PFSK-1 (cell line): Measurements from ENCODE around the gene GIPC1.
A peak's percentile ranks its signal among the peaks of the same experiment; 100 is the strongest.

Source experiments
- FOXP2 ChIP-seq: optimal IDR thresholded peaks from 2 replicates; pipeline ENCODE3; 2011; ENCODE audit warnings: borderline replicate concordance, control low read depth, inconsistent platforms; ENCODE audit not compliant: insufficient read depth; ENCODE audit errors: extremely low read length, extremely low read depth
- POLR2AphosphoS5 ChIP-seq: IDR thresholded peaks from 2 replicates; pipeline ENCODE4 v1.6.1; 2012; ENCODE audit warnings: low read depth, mild to moderate bottlenecking, control low read depth, low read length, moderate library complexity
- SIN3A ChIP-seq: IDR thresholded peaks from 2 replicates; pipeline ENCODE4 v1.6.1; 2012; ENCODE audit warnings: mild to moderate bottlenecking, low read length, moderate library complexity, borderline replicate concordance; ENCODE audit not compliant: insufficient read depth
- TAF1 ChIP-seq: IDR thresholded peaks from 2 replicates; pipeline ENCODE4 v1.6.1; 2012; ENCODE audit warnings: low read length, control low read depth, borderline replicate concordance; ENCODE audit not compliant: insufficient read depth
- TF ChIP-seq, protein P1 (sequence below), 2 experiments: IDR thresholded peaks; 2 replicates each; pipeline versions ENCODE4 v1.6.1 to v1.8.0; 2011 to 2012; ENCODE audit warnings: low read depth in 2 of 2, low read length in 2 of 2, control low read depth in 1 of 2, inconsistent platforms in 1 of 2, mild to moderate bottlenecking in 1 of 2, moderate library complexity in 1 of 2; ENCODE audit not compliant: insufficient read depth in 1 of 2

GIPC1 gene

DNA sequence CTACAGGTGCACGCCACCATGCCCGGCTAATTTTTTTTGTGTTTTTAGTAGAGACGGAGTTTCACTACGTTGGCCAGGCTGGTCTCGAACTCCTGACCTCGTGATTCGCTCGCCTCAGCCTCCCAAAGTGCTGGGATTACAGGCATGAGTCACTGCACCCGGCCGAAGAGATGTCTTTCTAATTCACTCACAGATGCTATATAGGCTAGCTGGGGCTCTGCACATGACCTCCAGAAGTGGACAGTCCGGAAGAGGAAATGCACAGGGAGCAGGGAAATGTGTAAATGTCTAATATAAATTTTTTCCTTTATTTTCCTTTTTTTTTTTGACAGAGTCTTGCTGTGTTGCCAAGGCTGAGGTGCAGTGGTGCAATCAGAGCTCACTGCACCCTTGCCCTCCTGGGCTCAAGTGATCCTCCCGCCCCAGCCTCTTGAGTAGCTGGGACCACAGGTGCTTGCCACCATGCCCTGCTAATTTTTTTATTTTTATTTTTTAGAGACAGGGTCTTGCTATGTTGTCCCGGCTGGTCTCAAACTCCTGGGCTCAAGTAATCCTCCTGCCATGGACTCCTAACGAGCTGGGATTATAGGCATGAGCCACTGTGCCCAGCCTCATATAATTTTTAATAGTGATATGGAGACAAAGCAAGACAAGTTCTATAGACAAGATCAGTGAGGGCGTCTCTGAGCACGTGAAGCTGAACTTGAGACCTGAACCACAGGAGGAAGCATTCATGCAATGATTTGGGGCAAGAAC, 8.4 kb downstream of the GIPC1 start:
- TF ChIP-seq SIN3A (no peak), FOXP2 (no peak), TAF1 (no peak)
- TF ChIP-seq, protein P1, sequence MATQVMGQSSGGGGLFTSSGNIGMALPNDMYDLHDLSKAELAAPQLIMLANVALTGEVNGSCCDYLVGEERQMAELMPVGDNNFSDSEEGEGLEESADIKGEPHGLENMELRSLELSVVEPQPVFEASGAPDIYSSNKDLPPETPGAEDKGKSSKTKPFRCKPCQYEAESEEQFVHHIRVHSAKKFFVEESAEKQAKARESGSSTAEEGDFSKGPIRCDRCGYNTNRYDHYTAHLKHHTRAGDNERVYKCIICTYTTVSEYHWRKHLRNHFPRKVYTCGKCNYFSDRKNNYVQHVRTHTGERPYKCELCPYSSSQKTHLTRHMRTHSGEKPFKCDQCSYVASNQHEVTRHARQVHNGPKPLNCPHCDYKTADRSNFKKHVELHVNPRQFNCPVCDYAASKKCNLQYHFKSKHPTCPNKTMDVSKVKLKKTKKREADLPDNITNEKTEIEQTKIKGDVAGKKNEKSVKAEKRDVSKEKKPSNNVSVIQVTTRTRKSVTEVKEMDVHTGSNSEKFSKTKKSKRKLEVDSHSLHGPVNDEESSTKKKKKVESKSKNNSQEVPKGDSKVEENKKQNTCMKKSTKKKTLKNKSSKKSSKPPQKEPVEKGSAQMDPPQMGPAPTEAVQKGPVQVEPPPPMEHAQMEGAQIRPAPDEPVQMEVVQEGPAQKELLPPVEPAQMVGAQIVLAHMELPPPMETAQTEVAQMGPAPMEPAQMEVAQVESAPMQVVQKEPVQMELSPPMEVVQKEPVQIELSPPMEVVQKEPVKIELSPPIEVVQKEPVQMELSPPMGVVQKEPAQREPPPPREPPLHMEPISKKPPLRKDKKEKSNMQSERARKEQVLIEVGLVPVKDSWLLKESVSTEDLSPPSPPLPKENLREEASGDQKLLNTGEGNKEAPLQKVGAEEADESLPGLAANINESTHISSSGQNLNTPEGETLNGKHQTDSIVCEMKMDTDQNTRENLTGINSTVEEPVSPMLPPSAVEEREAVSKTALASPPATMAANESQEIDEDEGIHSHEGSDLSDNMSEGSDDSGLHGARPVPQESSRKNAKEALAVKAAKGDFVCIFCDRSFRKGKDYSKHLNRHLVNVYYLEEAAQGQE (IDR thresholded peaks at IDR 0.05; ENCODE audit: insufficient read depth in 1 of 2, low read depth in 2 of 2, low read length in 2 of 2) = no peak

DNA sequence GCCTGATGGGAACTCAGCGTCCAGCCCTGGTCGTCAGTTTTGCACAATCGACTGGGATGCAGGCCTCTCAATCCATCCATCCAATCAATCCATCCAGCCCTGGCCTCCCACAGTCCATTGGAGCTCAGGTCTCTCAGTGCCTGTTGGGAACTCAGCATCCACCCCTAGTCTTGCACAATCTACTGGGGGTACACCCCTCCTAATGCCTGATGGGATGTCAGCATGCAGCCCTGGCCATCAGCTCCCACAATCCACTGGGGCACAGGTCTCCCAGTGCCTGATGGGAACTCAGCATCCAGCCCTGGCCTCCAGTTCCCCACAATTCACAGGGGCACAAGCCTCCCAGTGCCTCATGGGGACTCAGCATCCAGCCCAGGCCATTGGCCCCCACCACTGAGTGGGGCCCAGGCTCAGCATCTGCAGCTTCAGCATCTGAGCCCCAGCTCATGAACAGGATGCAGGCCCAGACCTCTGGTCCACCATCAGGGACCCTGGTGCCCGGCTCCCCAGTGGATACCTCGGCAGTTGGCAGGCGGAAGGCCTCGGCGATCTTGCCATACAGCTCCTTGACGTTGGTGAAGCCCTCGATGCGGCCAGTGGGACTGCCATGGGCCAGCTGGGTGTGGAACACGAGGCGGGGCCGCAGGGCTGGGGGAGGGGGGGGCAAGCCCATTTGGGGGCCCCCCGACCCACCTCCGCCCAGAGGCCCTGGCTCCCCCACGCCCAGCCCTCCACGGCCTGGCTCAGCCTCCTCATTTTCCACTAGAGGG, 13.6 kb downstream of the GIPC1 start:
- TF ChIP-seq, protein P1 (IDR thresholded peaks at IDR 0.05; ENCODE audit: insufficient read depth in 1 of 2, low read depth in 2 of 2, low read length in 2 of 2) = no peak
- TF ChIP-seq TAF1 = no peak
- TF ChIP-seq FOXP2 = no peak
- no peak for TF ChIP-seq POLR2AphosphoS5
- TF ChIP-seq SIN3A = no peak

DNA sequence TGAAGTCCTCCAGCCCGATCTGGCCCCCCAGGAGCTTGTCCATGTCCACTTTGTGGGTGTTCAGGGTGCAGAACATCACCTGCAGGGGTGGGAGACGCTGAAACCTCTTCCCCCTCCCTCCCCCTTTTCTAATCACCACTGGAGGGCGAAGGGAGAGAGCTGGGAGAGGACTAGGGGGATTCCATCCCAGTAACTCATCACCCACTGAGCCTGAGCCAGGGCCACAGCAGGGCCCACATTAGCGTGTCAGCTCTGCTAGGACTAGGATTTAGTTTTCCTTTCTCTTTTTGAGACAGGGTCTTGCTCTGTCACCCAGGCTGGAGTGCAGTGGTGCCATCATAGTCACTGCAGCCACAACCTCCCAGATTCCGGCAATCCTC, 15.2 kb downstream of the GIPC1 start:
- TF ChIP-seq POLR2AphosphoS5 = no peak
- TF ChIP-seq FOXP2 = no peak
- TF ChIP-seq SIN3A = no peak
- no peak for TF ChIP-seq TAF1
- TF ChIP-seq, protein P1 (IDR thresholded peaks at IDR 0.05; ENCODE audit: insufficient read depth in 1 of 2, low read depth in 2 of 2, low read length in 2 of 2) = no peak

DNA sequence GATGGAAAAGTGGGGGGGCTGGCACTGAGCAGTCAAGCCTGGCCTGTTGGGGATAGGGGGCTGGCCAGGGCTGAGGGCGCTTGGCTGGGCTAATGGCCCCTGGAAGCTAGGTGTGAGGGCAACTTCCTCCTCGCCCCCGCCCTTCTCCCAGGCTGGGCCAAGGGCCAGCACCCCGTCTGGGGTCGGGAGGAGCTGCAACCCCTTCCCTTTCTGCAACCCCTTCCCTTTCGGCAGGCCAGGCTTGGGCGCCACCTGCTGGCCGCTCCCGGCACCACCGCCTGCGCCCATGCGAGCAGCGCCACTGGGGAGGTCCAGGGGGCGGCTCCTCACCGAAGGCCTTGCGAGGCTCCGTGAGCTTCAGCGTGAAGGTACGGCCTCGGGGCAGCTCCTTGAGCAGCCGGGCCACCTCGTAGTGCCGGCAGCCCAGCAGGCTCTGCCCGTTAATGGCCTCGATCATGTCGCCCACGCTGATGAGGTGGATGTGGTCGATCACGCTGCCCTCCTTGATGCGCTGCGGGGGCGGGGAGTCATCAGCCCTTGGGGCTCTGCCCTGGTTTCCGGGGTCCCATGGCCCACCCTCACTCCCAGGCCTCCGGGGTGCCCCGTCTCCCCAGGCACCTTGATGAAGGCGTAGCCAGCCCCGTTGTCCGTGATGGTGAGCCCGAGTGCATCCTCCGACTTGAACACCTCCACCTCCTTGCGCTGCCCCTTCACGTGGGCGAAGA, 15.8 kb downstream of the GIPC1 start:
- no peak for TF ChIP-seq POLR2AphosphoS5
- peak; percentile 30 for TF ChIP-seq FOXP2

DNA sequence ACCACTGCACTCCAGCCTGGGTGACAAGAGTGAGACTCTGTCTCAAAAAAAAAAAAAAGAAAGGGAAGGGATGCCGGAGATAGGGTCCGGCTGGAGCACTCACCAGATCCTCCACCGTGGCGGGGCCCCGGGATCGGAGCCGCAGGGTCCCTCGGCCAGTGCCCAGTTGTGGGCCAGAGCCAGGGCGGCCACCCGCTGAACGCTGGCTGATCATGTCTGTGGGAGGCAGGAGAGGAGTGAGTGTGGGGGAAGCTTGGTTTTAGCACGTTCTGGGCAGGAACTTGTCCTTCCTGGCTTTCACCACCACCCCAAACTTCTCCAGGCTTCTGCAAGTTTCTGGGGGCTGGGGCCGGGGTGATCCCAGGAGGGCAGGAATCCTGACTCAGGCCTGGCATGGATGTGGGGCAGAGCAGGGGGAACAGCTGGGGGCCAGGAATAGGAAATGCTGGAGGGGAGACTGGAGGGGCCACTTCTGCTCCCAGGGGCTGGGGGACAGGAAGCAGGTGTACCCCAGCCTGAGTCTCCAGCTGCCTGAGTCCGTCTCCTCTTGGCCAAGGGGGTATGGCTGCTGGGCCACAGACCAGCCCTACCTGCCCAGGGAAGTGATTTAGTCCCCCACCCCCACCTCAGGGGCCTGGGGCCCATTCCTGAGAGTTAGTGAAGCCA, 16.5 kb downstream of the GIPC1 start:
- no peak for TF ChIP-seq POLR2AphosphoS5

DNA sequence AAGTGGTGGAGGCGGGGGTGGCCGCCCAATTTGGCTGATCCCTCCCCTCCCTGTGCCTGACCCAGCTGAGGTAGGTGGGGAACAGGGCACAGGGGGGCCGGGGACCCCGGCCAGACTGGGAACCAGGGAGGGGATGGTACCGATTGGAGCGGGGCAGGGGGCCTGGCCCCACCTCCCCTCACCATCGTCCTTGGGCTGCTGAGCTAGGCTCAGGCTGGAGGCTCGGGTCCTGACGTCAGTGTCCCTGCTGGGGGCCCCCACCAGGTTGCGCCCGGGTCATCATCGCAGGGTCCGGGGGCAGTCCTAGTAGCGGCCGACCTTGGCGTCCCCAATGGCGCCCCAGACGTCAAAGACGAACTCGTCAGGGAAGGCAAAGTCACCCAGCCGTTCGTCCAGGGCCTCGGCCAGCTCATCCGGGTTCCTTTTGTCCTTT, 17.8 kb downstream of the GIPC1 start:
- TF ChIP-seq TAF1 = no peak
- TF ChIP-seq, protein P1 (IDR thresholded peaks at IDR 0.05; ENCODE audit: insufficient read depth in 1 of 2, low read depth in 2 of 2, low read length in 2 of 2) = no peak
- no peak for TF ChIP-seq SIN3A
- TF ChIP-seq POLR2AphosphoS5 = no peak
